ENCODE data around the gene DCUN1D3. TPM values are rescaled to one million over a fixed set of nuclear protein-coding genes. Genes with fewer than 3 reads are reported as not detected.

DCUN1D3 gene
- polyA plus RNA-seq, 1 donor (not counting 4 experiments of a cell fraction or from before 2014, with no cell fraction given) = 9.4 TPM

DNA sequence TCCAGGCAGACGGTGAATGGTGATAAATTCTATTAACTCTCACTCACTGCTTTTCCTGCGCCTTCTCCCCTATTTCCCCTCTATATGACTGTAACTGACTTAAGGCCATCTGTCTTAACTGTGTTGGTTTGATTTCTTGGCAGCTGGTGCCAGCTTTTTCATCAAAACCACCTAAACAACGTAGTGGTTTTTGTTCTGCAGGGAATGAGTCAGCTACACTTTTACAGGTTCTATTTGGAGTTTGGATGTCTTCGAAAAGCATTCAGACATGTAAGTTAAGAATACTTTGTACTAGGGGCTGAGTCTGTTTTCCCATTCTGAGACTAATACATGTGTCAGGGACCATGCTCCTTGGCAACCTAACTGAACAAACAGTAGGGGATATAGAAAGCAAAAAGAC lies 85.4 kb downstream of the DCUN1D3 start:
- dilution Hi-C loops (cut with MboI; ENCODE audit: extremely low pct_ligation_motif_present, low sequenced_read_pairs) = no loop called here
- H3K9ac ChIP-seq (ENCODE audit: control insufficient read depth, extremely low read depth, insufficient read depth, low read length) = no peak overlapping the region
- DNase-seq (ENCODE audit: low read depth, low spot score) = no peak
- H3K27me3 ChIP-seq (ENCODE audit: control insufficient read depth, extremely low read depth, insufficient read depth, low read length) = no peaks in the 10 kb centered on the region
- TF ChIP-seq EZH2 (IDR thresholded peaks at IDR 0.05; ENCODE audit: low read length) = no peak
- TF ChIP-seq, protein P1, sequence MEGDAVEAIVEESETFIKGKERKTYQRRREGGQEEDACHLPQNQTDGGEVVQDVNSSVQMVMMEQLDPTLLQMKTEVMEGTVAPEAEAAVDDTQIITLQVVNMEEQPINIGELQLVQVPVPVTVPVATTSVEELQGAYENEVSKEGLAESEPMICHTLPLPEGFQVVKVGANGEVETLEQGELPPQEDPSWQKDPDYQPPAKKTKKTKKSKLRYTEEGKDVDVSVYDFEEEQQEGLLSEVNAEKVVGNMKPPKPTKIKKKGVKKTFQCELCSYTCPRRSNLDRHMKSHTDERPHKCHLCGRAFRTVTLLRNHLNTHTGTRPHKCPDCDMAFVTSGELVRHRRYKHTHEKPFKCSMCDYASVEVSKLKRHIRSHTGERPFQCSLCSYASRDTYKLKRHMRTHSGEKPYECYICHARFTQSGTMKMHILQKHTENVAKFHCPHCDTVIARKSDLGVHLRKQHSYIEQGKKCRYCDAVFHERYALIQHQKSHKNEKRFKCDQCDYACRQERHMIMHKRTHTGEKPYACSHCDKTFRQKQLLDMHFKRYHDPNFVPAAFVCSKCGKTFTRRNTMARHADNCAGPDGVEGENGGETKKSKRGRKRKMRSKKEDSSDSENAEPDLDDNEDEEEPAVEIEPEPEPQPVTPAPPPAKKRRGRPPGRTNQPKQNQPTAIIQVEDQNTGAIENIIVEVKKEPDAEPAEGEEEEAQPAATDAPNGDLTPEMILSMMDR (optimal IDR thresholded peaks at IDR 0.05 in 1 of 3, IDR thresholded peaks at IDR 0.05 in 1 of 3, conservative IDR thresholded peaks at IDR 0.05 in 1 of 3; ENCODE audit: extremely low read depth in 1 of 3, insufficient read depth in 2 of 3, low read length in 3 of 3) = no peak
- H3K9me3 ChIP-seq (ENCODE audit: control insufficient read depth, low read depth, low read length) = no peaks in the 10 kb centered on the region
- no peaks in the 10 kb centered on the region for H4K20me1 ChIP-seq (ENCODE audit: control insufficient read depth, extremely low read depth, insufficient read depth, low read length)
- no peaks in the 10 kb centered on the region for H3K4me1 ChIP-seq (ENCODE audit: control insufficient read depth, extremely low read depth, insufficient read depth, low read length)
- H3K79me2 ChIP-seq (ENCODE audit: control insufficient read depth, insufficient read depth, low read length) = no peaks in the 10 kb centered on the region
- no peak overlapping the region for H3K4me2 ChIP-seq (ENCODE audit: control insufficient read depth, extremely low read depth, insufficient read depth, low read depth, low read length)
- H3K27ac ChIP-seq (ENCODE audit: control insufficient read depth, insufficient read depth, low read length) = no peak overlapping the region
- peaks cover 0 to 4% of the 10 kb centered on the region in 2 experiments for H3K36me3 ChIP-seq (ENCODE audit: control insufficient read depth in 2 of 2, extremely low read depth in 1 of 2, insufficient read depth in 2 of 2, low read length in 2 of 2)
- no peak for FAIRE-seq
- no peak overlapping the region for H2AFZ ChIP-seq (ENCODE audit: control insufficient read depth, low read length)
- H3K4me3 ChIP-seq (ENCODE audit: control insufficient read depth in 2 of 3, extremely low read depth in 1 of 3, insufficient read depth in 2 of 3, low read depth in 1 of 3, low read length in 3 of 3) = no peak overlapping the region
- H3K9me1 ChIP-seq (ENCODE audit: control insufficient read depth, extremely low read depth, insufficient read depth, low read length) = no peaks in the 10 kb centered on the region

DNA sequence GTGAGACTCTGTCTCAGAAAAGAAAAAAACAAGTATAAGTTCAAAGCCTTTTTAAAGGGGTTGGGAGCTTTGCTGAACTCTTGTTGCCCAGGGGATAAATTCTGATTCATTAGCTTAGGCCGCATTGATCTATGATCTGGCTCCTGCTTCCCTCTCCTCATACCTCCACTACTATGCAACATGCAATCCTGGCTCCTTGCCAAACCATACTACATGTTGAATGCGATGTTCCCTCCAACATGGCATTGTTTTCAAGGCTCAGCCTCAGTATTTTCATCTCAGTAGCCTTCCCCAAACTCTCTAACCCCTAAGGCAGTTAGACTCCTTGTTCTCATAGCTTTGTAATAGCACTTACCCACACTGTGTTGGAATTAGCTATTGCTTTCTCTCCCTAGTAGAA lies 87.6 kb downstream of the DCUN1D3 start:
- no peaks in the 10 kb centered on the region for H3K79me2 ChIP-seq (ENCODE audit: control insufficient read depth, insufficient read depth, low read length)
- H3K9ac ChIP-seq (ENCODE audit: control insufficient read depth, extremely low read depth, insufficient read depth, low read length) = no peak overlapping the region
- dilution Hi-C loops (cut with MboI; ENCODE audit: extremely low pct_ligation_motif_present, low sequenced_read_pairs) = no loop called here
- H3K9me3 ChIP-seq (ENCODE audit: control insufficient read depth, low read depth, low read length) = no peaks in the 10 kb centered on the region
- no peak overlapping the region for H3K4me2 ChIP-seq (ENCODE audit: control insufficient read depth, extremely low read depth, insufficient read depth, low read depth, low read length)
- H3K9me1 ChIP-seq (ENCODE audit: control insufficient read depth, extremely low read depth, insufficient read depth, low read length) = no peaks in the 10 kb centered on the region
- H3K27ac ChIP-seq (ENCODE audit: control insufficient read depth, insufficient read depth, low read length) = no peak overlapping the region
- TF ChIP-seq, protein P1 (optimal IDR thresholded peaks at IDR 0.05 in 1 of 3, IDR thresholded peaks at IDR 0.05 in 1 of 3, conservative IDR thresholded peaks at IDR 0.05 in 1 of 3; ENCODE audit: extremely low read depth in 1 of 3, insufficient read depth in 2 of 3, low read length in 3 of 3) = no peak
- TF ChIP-seq EZH2 (IDR thresholded peaks at IDR 0.05; ENCODE audit: low read length) = no peak
- no peak overlapping the region for H2AFZ ChIP-seq (ENCODE audit: control insufficient read depth, low read length)
- peaks cover 0 to 4% of the 10 kb centered on the region in 2 experiments for H3K36me3 ChIP-seq (ENCODE audit: control insufficient read depth in 2 of 2, extremely low read depth in 1 of 2, insufficient read depth in 2 of 2, low read length in 2 of 2)
- H3K4me1 ChIP-seq (ENCODE audit: control insufficient read depth, extremely low read depth, insufficient read depth, low read length) = peaks cover 2% of the 10 kb centered on the region
- H3K4me3 ChIP-seq (ENCODE audit: control insufficient read depth in 2 of 3, extremely low read depth in 1 of 3, insufficient read depth in 2 of 3, low read depth in 1 of 3, low read length in 3 of 3) = no peak overlapping the region
- no peaks in the 10 kb centered on the region for H4K20me1 ChIP-seq (ENCODE audit: control insufficient read depth, extremely low read depth, insufficient read depth, low read length)
- DNase-seq (ENCODE audit: low read depth, low spot score) (no peak), FAIRE-seq (peak; percentile 13)
- no peaks in the 10 kb centered on the region for H3K27me3 ChIP-seq (ENCODE audit: control insufficient read depth, extremely low read depth, insufficient read depth, low read length)

All from keratinocyte (primary cell).